ENCODE measurements around the gene PLSCR5.

Gene PLSCR5

GRCh38 chr3:146543461-146544001 is 61.6 kb downstream of the PLSCR5 start:
- no peak for FAIRE-seq

DNA sequence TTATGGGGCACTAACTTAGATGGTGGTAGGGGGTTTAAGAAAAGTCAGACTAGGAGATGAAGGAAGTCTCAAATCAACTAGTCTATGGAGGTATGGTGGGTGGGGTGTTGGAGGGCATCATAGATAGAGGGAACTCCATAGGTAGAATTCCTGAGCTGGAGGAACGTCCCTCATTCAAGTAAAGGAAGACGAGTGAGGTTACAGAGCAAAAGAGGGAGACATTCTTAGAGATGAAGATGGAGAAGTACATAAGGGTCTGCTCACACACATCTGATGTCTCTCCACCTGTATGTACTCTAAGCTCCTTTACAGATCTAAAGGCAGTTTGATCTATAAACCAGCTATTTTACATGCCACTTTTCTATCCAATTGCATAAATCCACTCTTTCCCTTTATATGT is 62.2 kb downstream of the PLSCR5 start:
- no peak for FAIRE-seq

GRCh38 chr3:146542179-146542578 is 63.0 kb downstream of the PLSCR5 start:
- no peak for FAIRE-seq

- no peak for FAIRE-seq
These were observed 64.2 kb downstream of the PLSCR5 start for GRCh38 chr3:146540978-146541377.

DNA sequence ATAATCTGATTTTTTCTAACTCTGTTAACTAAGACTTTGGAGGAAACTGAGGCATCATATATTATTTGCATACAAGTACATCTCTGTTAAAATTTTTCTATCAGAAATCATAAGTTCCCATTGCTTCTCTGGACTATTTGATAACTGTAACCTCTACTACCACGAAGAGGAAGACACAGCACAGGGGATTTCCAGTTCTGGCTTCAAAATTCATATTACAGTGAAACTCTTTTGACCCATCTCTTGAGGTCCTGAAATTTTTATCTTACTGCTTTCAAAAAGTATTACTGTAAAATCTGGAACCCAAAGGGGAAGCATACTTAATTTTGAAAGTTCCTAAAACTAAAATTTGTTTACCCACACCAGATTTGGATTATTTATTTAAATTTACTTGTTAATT is 64.9 kb downstream of the PLSCR5 start:
- no peak for FAIRE-seq

DNA sequence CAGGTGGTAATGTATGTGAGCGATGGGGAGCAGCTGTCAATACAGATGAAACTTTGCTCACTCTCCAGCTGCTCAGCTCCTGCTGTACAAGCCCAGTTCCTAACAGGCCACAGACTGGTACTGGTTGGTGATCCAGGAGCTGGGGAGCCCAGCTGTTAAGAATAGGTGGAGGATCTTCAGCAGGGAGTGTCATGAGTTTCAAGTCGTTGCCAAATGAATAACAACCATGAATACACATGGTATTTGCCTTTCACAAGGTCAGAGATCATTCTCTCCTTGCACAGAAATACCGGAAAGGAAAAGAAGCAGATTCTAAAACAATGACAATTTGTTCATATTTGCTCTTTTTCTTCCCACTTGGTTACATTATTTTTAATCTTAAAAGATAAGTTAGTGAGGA is 65.8 kb downstream of the PLSCR5 start:
- no peak for FAIRE-seq

GRCh38 chr3:146537603-146538002 is 67.5 kb downstream of the PLSCR5 start:
- no peak for FAIRE-seq

GRCh38 chr3:146536681-146537080 is 68.5 kb downstream of the PLSCR5 start:
- no peak for FAIRE-seq

Measured in colon (tissue), 2 donors.